AG08395 (cell line): ENCODE measurements around the gene GPR158.

Experiments
- DNase-seq: peaks from one replicate; pipeline ENCODE4 v3.0.0; 2012; ENCODE audit warnings: mixed read lengths, low spot score

Gene GPR158

DNA sequence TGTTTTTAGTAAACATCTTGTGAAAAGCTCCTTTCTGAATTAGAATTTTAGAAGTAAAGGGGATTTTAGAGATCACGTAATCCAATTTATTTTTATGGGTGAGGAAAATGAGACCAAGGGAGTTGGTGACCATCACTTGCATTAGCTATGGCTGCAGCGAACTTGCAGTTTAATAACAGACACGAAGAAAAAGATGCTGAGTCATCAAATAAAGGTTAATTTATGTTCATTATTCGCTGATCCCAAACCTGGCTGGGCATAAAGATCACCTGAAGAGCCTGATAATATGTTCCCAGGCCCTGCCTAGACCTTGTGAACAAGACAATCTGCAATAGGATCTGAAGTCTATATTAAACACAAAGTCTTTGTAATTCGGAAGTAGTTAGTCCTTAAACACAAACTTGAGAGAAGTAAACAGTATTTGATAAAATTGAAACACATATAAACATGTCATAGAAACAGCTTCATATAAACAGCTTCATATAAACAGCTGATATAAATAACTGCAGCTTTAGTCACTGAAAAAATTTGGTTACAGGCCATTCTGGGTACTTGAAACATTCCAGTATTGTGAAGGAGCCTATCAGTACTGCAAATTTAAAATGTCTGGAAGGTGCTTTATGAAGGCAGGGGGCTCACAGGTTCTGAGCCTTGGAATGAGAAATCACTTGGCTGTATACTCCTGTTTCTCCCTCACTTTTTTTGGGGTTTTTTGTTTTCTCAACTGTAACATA, 16.5 kb downstream of the GPR158 start:
- no peak for DNase-seq

DNA sequence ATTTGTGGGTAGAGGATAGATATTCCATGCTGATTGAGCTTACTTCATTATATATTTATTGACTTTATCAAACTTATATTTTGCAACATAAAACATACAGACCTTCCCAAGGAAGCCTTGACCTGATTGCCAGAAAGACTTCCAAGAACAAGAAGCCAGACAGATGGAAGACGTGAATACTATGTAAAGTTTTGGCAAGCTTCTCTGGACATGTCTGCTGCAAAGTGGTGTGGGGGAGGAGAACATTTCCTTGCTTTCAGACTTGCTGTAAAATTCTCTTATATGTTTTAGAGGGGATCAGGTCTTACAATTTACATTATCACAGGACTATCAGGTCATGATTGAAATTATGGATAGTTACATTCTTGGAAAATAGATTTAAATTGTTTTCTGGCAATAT, 23.4 kb downstream of the GPR158 start:
- DNase-seq = no peak

DNA sequence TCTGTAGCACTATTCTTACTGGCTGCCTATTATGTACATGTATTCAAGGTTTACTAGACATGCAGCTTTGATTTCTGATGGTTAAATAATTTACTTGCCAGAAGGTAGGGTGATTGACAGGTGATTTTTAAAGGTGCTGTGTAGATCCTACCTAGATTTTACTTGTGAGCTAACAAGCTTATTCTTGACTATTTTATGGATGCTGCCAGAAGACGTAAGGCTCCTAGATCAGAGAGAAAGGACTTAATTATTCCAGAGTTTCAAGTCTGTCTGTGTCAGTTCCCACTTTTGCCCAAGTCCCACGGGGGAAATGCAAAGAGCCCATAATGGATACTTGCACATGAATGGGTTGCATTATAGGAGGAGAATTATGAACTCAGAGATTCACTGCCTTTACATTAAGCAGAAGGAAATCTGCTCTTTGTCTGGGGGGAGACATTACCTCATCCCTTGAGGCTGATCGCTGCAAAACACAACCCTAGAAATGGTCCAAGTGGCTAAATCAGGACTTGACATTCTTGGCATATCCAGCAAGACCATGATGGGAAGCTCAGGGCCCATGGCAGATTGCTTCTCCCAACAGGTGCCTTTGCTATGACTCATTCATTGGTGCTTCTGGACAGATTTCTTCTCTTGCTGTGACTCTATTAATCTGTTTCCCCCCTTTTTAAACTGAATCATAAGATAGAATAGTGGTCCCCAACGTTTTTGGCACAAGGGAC, 32.1 kb downstream of the GPR158 start:
- DNase-seq = no peak

DNA sequence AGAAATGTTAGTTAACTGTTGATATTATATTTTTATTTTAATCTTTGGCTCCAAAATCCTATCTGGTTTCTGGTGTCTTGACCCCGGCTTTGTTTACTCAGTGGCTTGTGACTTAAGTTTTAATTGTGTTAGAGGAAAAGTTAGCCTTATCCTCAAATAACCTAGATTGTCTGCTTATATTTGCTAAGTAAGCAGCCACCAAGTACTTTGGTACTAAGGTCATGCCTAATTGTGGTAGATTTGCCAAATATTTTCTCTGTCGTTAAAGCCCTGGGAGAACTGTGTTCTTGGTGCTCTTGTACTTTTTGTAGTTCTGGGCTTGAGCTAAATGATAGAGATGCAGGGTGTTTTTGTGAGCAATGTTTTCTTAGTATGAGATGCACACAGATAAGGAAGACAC, 34.8 kb downstream of the GPR158 start:
- DNase-seq = no peak

DNA sequence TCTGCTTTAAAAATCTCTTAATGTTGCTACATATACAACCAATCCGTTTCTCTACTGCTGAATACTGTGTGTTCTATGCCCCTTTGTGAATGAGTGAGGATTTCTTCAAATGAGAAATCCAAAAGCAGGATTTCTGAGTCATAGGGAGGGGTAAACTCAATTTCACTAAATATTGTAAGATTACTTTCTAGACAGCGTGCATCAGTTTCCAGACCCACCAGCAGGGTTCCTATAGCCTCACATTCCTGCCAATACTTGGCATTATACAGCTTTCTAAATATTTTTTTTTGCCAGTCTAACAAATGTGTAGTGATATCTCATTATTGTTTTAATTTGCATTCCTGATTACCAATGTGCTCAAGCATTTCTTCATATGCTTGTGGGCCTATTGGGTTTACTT, 35.5 kb downstream of the GPR158 start:
- DNase-seq = no peak

DNA sequence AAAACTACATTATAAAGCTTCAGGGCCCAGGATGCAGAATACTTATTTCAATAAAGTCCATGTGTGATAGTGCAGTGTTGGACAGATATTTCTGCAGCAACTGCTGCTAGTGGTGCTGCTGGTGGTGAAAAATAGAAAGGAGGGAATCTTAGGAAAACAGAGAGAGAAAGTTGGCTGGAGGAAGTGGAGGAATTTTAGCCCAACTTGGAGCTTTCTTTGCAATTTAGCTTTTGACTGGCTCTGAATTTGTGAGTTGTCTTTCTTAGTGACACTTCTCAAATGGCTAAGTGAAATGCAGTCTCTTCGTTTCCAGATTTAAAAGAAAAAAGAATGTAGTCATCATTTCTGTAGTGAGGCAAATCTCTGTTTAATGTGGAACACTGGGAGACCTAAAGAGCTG, 45.4 kb downstream of the GPR158 start:
- no peak for DNase-seq

DNA sequence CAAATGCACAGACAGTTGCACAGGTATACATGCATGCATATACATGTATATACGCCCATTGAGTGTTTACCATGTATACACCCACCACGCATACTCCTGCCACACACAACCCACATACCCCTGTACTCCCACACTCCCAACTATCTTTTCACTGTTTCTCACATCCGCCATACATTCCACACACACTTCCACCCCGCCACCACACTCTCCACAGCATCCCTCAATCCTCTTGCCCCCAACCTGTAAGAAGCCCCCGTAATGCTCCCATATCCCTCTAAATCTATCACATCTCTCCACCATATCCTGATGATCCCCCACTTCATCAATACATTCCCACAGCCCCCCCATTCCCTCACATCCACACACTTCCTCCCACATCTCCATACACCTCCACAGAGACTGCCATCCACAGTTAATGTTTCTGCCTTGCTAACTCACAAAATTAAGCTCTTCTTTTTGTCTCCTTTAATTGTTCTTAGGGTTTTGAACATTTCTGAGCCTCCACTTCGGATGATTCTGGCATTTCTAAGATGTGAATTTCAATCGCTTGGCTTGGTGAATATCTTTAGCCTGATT, 47.4 kb downstream of the GPR158 start:
- DNase-seq = no peak

DNA sequence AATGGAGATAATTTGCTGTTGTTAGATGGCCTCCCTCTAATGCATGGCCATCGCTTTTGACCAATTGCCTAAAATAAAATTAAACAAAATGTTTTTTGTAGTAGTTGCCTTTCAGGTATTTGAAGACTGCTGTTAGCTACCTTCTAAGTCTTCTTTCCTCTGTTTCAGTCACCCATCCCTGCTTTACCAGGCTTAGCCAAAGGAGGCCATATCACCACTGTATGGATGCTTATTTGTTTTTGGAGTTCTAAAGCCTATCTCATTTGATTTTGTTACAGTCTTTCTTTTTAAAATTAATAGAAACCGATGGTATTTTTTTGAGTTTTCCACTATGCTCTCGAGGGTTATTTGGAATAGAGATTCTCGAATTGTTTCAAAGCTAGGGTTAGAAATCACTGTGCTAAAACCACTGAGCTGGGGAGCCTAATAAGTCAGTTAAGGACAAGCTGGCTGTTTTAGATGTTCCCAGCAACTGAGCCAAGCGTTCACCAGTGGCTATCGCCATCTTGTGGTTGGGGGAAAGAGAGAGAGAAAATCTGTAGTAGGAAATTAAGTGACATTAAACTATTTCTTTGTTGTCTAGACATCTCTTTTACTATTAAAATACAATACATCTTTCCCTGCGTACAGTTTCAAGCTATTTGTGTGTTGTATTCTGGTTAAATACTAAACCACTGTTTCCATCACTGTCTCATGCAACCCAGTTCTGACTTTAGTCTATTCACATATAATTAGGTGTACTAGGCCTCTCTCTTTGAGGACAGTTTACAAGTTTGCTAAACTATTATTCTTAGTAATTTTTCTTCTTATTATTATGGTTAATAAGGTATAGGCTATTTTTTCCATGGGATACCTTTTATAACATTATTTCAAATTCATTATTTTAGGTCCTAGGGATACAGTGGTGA, 52.2 kb downstream of the GPR158 start:
- peak; percentile 19 for DNase-seq

DNA sequence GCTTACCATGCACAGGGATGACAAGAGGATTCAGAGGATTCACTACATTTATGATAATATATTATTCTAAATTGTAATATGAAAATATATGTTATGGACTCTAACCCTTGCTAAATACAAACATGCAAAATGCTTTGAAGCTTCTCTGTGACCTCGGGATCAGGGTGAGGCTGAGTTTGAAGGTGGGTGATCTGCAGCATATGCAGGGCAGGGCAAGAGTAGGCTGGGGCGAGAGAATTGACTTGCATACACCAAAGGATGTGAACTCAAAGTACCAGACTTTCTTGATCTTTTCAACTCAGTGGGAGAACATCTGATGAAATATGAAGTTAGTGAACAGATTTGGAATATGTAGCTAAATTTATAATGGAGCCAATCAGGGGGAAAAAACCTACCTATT, 57.0 kb downstream of the GPR158 start:
- DNase-seq = no peak

DNA sequence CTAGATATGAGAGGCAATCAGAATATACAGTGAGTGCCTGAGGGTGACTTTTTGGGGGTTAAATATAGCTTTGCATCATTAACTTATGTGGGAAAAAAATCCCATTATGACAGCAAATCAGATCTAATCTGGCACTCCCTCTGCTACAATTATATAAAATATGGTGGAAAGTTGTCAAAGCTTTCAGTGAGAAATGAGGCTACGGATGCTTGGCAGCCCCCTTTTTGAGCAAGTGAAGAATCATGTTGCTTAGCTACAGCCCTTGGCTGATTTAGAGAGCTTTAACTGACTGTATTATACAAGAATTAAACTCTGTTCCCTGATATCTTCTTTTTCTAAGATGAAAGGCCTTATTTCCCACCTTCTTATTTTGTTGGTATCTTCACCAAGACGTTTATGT, 57.4 kb downstream of the GPR158 start:
- DNase-seq = no peak

DNA sequence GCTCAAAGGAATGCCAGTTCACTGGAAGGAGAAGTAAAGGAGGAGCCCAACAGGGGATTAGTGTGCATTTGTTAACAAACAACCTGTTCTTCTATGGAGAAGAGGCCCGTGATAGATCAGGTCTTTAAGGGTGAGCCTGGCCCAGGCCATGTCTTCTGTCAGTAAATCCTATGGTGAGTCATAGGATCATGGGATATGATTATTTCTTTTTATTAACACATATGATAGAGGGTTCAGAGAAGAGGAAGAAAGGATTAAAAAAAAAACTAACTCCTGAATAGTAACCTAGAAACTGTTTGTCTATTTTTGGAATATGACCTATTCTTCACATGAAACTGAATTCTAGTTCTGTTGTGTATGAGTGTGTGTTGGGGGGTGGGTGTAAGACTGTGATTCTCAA, 70.4 kb downstream of the GPR158 start:
- no peak for DNase-seq

DNA sequence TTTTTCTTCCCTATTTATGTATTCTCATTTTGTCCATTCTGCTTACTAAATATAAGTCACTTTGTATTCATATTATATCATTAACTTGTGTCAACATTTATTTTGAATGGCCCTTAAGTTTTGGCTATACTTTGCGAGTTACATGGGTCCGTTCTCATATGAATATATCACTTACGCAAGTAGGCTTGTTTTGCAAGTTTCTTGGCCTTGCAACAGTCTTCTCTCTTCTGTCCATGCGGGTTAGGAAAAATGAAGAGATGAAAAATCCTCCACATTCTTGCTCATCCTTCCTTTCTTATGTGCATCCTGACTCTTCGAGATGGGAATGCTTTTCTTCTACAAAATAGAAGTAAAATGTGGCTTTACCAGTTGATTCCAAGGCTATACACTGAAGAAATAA, 82.8 kb downstream of the GPR158 start:
- no peak for DNase-seq

DNA sequence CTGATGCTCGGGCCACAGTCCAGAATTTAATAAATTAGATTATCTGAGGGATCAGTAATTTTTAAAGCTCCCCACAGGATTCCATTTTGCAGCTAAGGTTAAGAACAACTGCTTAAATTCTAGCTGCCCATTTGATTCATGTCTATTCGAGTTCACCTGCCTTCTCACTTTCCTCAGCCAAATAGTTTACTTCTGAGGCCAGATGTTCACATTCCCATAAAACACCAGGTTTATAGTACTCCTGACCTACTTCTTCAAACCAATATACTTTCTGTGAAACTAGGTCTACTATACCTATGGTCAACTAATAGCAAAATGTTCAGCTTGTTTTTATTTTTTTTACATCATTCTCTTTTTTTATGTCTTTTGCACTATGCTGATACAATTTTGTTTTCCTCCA, 86.3 kb downstream of the GPR158 start:
- no peak for DNase-seq

DNA sequence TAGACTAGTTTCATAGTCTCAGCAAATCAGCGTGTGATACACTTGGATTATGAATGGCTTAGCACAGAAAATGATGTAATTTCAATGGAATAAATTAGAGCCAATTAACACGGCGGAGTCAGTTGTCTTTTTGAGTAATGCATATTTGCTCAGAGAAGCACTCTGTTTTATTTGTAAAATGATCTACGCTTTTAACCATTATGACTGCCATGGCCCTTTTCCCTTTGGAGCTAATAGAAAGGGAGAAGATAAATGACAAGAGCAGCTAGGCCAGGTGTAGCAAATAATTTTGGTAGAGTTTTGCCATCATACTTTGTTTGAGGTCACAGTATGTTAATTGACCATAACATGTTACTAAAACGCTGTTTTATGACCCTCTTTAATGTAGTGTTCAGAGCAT, 86.8 kb downstream of the GPR158 start:
- DNase-seq = no peak

DNA sequence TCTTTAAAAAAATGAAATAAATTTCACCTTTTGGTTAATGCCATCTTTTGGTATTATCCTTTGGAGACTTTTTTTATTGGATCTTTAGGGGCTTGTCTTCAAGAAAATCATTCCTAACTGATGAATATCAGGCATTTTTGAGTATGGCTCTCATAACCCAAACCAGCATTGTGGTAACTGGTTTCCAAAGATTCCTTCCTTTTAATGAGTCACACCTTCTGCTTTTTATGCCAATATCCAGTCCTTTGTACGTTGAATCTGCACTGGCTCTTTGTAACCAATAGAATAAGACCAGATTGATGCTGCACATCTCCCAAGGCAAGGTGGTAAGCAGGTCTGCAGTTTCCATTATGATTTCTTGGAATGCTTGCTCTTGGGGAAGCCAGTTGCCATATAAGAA, 89.1 kb downstream of the GPR158 start:
- DNase-seq = no peak

DNA sequence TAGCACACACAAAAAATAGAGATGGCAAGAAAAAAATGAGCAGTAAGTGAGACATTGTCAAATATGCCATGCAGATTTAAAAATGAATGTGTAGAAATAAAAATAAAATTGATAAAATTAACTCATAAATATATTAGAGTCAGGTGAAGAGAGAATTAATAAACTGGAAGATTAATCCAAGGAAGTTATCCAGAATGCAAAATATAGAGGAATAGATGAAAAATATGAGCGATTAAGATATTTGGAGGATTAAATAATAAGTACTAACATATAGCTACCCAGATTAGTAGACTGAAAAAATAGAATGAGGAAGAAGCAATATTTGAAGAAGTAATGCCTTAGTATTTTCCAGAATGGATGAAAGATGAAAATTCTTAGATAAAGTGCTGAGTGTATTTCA, 103.4 kb downstream of the GPR158 start:
- DNase-seq = no peak

DNA sequence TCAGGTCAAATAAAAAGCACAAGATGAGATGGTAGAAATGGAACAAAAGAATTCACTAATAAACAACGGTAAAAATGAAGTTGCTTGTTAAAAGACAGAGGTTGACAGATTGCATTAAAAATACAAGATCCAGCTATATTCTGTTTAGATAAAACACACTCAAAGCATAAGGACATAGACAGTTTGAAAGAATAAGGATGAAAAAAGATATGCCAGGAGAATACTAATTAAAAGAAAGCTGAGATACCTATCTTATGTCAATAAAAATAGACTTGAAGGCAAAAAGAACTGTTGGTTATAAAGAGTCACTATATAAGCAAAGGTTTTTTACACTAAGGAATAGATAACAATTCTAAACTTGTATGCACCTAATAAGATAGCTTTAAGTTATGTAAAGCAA, 105.3 kb downstream of the GPR158 start:
- DNase-seq = no peak

DNA sequence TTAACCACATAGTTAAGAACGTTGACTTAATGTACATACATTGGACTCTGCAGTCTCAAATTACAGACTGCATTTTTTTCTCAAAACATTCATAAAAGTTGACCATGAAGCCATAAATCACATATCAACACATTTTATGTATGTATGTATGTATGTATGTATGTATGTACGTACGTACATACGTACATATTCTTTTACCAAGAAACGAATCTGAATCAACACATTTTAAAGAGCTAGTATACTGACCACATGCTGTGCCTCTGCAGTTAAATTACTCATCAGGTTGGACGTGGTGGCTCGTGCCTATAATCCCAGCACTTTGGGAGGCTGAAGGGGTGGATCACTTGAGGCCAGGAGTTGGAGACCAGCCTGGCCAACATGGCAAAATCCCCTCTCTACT, 105.8 kb downstream of the GPR158 start:
- no peak for DNase-seq

DNA sequence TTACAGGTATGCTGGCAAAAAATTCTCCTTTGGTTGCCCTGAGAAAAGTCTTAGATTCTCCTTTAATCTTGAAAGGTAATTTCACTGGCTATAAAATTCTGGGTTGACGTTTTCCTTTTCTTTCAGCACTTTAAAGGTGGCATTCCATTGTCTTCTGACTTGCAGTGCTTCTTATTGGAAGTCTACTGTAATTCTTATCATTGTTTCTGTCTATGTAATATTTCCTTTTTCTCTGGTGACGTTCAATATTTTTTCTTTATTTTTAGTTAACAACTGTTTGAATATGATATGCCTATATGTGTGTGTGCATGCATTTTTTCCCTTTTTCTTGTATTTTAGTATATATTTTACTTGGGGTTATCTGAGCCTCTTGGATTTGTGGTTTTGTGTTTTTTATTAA, 111.0 kb downstream of the GPR158 start:
- DNase-seq = no peak

DNA sequence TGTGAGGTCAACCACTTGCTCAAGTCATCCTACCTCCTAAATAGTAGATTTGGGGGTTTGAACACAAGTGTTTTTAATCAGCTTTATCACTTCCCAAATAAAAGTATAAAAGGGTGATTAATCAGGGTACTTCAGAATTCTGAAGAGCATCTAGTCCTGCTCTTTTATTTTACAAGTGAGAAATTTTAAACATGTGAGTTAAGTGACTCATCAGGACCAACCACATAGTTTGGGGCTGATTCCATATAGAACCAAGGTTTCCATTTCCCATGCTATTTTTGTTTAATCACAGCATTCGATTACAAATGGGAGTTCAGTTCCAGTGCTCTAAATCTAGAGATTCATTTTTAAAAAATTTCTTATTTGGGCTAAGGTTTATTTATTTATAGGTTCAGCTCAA, 113.4 kb downstream of the GPR158 start:
- no peak for DNase-seq

DNA sequence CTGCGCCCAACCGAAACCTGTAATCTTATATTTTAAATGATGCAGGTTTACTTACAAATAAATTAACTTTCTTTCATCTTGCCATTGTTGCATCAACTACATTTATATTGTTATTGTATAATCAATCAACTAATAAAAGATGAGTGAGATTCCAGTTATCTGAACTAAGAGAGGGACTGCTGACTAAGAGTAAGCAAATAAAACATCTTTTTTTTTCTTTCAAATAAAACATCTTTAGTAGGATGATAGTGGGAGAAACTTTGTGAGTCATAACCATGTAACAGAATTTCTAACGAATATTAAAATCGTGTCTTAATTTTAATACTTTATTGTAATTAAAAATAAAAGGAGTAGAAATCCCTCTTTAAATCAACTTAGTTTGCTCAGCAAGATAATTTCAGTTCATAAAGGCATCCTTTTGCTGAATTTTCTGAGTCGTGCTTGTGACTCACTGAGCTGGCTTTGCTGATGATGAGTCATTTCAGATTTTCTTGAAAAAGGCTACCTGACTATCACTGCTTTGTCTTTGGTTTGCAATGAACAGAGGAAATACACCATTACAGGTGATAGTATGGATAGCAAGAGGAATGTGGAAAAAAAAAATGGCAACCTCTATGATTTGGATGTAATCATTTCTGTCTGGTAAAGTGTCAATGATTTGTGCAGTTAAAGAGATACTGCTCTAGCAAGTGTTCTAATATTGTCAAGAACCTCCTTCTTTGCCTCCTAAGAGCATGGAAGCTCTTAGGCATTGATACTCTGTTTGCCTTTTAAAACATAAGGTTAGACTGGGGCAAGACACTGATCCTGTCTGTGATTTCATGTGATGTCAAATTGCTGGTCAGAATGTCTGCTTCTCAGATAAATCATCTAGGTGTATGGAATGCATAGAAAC, 119.5 kb downstream of the GPR158 start:
- peak; percentile 2 for DNase-seq

DNA sequence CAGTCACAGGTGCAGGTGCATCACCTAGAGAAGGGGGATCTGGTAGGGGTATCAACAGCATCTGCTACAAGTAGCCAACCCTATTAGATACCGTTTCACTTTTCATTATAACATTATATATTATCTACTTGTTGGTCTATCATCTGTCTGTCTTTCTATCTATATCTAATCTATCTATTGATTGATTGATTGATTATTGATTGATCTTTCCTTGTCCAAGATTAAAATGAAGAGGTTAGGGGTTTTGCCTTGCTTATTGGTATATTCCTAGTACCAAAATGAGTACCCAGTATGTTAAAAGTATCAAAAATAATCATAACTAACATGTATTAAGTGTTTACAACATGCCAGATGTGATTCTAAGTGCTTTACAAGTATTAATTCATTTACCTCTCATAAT, 121.5 kb downstream of the GPR158 start:
- no peak for DNase-seq
